ENCODE data around the gene KLRC2. TPM values are rescaled to one million over a fixed set of nuclear protein-coding genes. Genes with fewer than 3 reads are reported as not detected.

The KLRC2 gene
- total RNA-seq, 2 donors from 2014 or later, result not detected

GRCh38 chr12:10385166-10385613 is 50.6 kb downstream of the KLRC2 start:
- Histone ChIP-seq H3K9me3 (peaks cover 0 to 16% of the 10 kb centered on the region in 2 donors), H3K4me3 (no peak overlapping the region), H3K27ac (no peak overlapping the region), H3K36me3 (no peaks in the 10 kb centered on the region), H3K4me1 (no peaks in the 10 kb centered on the region), H3K27me3 (no peaks in the 10 kb centered on the region)
- no peak for DNase-seq (ENCODE audit: low spot score)
- no peak for TF ChIP-seq CTCF (IDR thresholded peaks at IDR 0.05)

- no peak for TF ChIP-seq CTCF (IDR thresholded peaks at IDR 0.05)
- Histone ChIP-seq H3K27ac (no peak overlapping the region), H3K27me3 (no peaks in the 10 kb centered on the region), H3K36me3 (no peaks in the 10 kb centered on the region), H3K4me3 (no peak overlapping the region), H3K9me3 (peaks cover 0 to 16% of the 10 kb centered on the region in 2 donors), H3K4me1 (no peaks in the 10 kb centered on the region)
- no peak for DNase-seq (ENCODE audit: low spot score)
Measured at GRCh38 chr12:10384191-10384590, 51.6 kb downstream of the KLRC2 start.

- no peak for TF ChIP-seq CTCF (IDR thresholded peaks at IDR 0.05)
- Histone ChIP-seq H3K4me1 (no peaks in the 10 kb centered on the region), H3K4me3 (no peak overlapping the region), H3K27ac (no peak overlapping the region), H3K36me3 (no peaks in the 10 kb centered on the region), H3K27me3 (no peaks in the 10 kb centered on the region), H3K9me3 (peaks cover 0 to 16% of the 10 kb centered on the region in 2 donors)
- DNase-seq (ENCODE audit: low spot score), result no peak
Measured at GRCh38 chr12:10381928-10382628, 53.7 kb downstream of the KLRC2 start.

Other genes with a start within 250 kb of the KLRC2 start
- 100 to 1,000 TPM; 180 to 335 TPM for gene GABARAPL1, start 223.1 kb downstream of the KLRC2 start, total RNA-seq
- under 1 TPM; 0.82 to 0.94 TPM for gene KLRD1, start 128.1 kb downstream of the KLRC2 start, total RNA-seq
- gene KLRK1, start 46.0 kb downstream of the KLRC2 start, total RNA-seq, result under 1 TPM; 0.28 to 0.59 TPM
- gene KLRC4, start 26.3 kb downstream of the KLRC2 start, total RNA-seq, result not detected
- not detected for gene KLRC3, start 15.4 kb downstream of the KLRC2 start, total RNA-seq
- gene KLRC1, start 17.4 kb upstream of the KLRC2 start, total RNA-seq, result under 1 TPM in 1 of 2 donors, not detected in 1; 0.24 TPM
- not detected for gene EIF2S3B, start 69.9 kb upstream of the KLRC2 start, total RNA-seq
- 1 to 10 TPM; 5.5 to 6.2 TPM for gene MAGOHB, start 177.6 kb upstream of the KLRC2 start, total RNA-seq
- under 1 TPM in 1 of 2 donors, not detected in 1; 0.12 TPM for gene STYK1, start 238.0 kb upstream of the KLRC2 start, total RNA-seq